ENCODE results near the gene OPN3. TPM values are rescaled to one million over a fixed set of nuclear protein-coding genes. Genes with fewer than 3 reads are reported as not detected.

Gene OPN3
- total RNA-seq, 2 donors from 2014 or later = 2.3 to 7.0 TPM

- ATAC-seq (no peak), DNase-seq (no peak)
- H3K9me3 ChIP-seq = no peaks in the 10 kb centered on the region
- WGBS, 2 donors = 85 to 88% methylated on average over 3 of the region's 3 CpGs
- no peaks in the 10 kb centered on the region for H3K4me1 ChIP-seq
- no peak for TF ChIP-seq CTCF (IDR thresholded peaks at IDR 0.05)
- TF ChIP-seq POLR2A (IDR thresholded peaks at IDR 0.05) = no peak
- H3K36me3 ChIP-seq (replicated peaks in 1 of 2; ENCODE audit: insufficient read depth in 1 of 2, low read depth in 2 of 2) = no peaks in the 10 kb centered on the region
- no peak overlapping the region for H3K4me3 ChIP-seq
- no peaks in the 10 kb centered on the region for H3K27me3 ChIP-seq
- H3K27ac ChIP-seq = no peak overlapping the region
- intact Hi-C loops (cut with DNase I) = no loop called here
These were observed 18.1 kb upstream of the OPN3 start for GRCh38 chr1:241658081-241658793.

- ATAC-seq = no peak
- no peaks in the 10 kb centered on the region for H3K9me3 ChIP-seq
- H3K4me3 ChIP-seq = no peak overlapping the region
- H3K36me3 ChIP-seq (replicated peaks in 1 of 2; ENCODE audit: insufficient read depth in 1 of 2, low read depth in 2 of 2) = no peaks in the 10 kb centered on the region
- H3K4me1 ChIP-seq = no peaks in the 10 kb centered on the region
- H3K27me3 ChIP-seq = no peaks in the 10 kb centered on the region
- intact Hi-C loops (cut with DNase I) = no loop called here
- no peak for DNase-seq
- TF ChIP-seq CTCF (IDR thresholded peaks at IDR 0.05) (no peak), POLR2A (IDR thresholded peaks at IDR 0.05) (no peak)
- H3K27ac ChIP-seq = no peak overlapping the region
- WGBS, 2 donors = 60 to 72% methylated on average over 1 of the region's 1 CpG
These were observed 14.5 kb upstream of the OPN3 start for GRCh38 chr1:241654641-241655040.

DNA sequence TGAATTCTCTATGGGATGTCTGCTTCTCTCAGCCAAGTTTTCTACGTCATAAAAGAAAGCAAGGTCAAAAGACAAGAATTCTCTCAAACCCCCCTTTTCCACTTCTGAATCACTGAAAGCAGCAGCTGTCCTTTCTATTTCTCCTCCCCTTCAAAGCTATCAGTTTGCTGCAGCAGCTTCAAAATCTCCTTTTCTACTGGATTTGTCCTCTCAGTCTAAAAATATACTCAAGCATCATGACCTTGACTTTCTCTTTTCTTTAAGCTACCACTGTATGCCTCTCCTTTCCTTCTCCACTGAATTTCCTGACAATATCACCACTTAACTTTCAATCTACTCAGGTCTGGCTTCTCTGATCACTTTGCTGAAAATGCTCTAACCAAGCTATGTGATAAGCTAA, 13.8 kb upstream of the OPN3 start:
- TF ChIP-seq CTCF (IDR thresholded peaks at IDR 0.05) = no peak
- H3K27me3 ChIP-seq = no peaks in the 10 kb centered on the region
- no peak overlapping the region for H3K4me3 ChIP-seq
- no peaks in the 10 kb centered on the region for H3K9me3 ChIP-seq
- ATAC-seq (no peak), DNase-seq (no peak)
- no peaks in the 10 kb centered on the region for H3K36me3 ChIP-seq (replicated peaks in 1 of 2; ENCODE audit: insufficient read depth in 1 of 2, low read depth in 2 of 2)
- H3K27ac ChIP-seq = no peak overlapping the region
- intact Hi-C loops (cut with DNase I) = no loop called here
- no peaks in the 10 kb centered on the region for H3K4me1 ChIP-seq
- WGBS, 2 donors = 47 to 81% methylated on average over 1 of the region's 1 CpG

- intact Hi-C loops (cut with DNase I) = no loop called here
- TF ChIP-seq POLR2A (IDR thresholded peaks at IDR 0.05) = no peak
- Histone ChIP-seq H3K9me3 (no peaks in the 10 kb centered on the region), H3K27ac (no peak within 1 kb of the TSS), H3K4me3 (no peak within 1 kb of the TSS), H3K27me3 (no peaks in the 10 kb centered on the region), H3K4me1 (no peaks in the 10 kb centered on the region), H3K36me3 (replicated peaks in 1 of 2; ENCODE audit: insufficient read depth in 1 of 2, low read depth in 2 of 2) (no peaks in the 10 kb centered on the region)
- ATAC-seq = no peak
- DNase-seq = no peak
- 85 to 87% methylated on average over 4 of the region's 4 CpGs for WGBS, 2 donors
These were observed 11.8 kb upstream of the OPN3 start, which contains the start of gene WDR64 for GRCh38 chr1:241652012-241652411. TSS of gene WDR64 (plus strand) at chr1:241652281. CDS start at chr1:241652485, 204 bp downstream.

DNA sequence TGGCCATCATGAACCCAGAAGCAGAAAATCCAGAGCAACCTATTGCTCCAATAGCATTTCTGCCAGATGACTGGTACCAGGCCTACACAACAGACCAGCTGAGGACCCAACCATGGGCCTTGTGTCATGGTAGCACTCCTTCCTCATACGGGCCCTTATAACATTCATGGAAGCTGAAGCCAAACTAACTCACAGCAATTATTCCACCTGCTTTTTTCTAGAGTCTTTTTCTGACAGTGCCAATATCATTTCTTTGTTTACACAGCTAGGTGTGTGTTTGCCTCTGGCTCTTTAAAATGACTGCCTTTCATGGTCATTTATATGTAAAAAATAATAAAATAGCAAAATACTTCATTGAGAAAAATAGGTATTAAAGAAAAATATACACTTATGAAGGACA, 8.0 kb upstream of the OPN3 start:
- Histone ChIP-seq H3K27me3 (no peaks in the 10 kb centered on the region), H3K4me1 (no peaks in the 10 kb centered on the region), H3K9me3 (no peaks in the 10 kb centered on the region), H3K36me3 (replicated peaks in 1 of 2; ENCODE audit: insufficient read depth in 1 of 2, low read depth in 2 of 2) (no peaks in the 10 kb centered on the region), H3K27ac (no peak overlapping the region), H3K4me3 (no peak overlapping the region)
- 50 to 61% methylated on average over 1 of the region's 1 CpG for WGBS, 2 donors
- DNase-seq (no peak), ATAC-seq (no peak)
- TF ChIP-seq POLR2A (IDR thresholded peaks at IDR 0.05) = no peak
- TF ChIP-seq CTCF (IDR thresholded peaks at IDR 0.05) = no peak
- intact Hi-C loops (cut with DNase I) = no loop called here
